HG03139 (cell line): ENCODE results near the gene FAM47E.

Experiments used
- ATAC-seq: cut with Tn5 transposase; IDR thresholded peaks from one replicate; pipeline ENCODE4 v1.9.1; 2021; ENCODE audit not compliant: unreplicated experiment

The FAM47E gene

DNA sequence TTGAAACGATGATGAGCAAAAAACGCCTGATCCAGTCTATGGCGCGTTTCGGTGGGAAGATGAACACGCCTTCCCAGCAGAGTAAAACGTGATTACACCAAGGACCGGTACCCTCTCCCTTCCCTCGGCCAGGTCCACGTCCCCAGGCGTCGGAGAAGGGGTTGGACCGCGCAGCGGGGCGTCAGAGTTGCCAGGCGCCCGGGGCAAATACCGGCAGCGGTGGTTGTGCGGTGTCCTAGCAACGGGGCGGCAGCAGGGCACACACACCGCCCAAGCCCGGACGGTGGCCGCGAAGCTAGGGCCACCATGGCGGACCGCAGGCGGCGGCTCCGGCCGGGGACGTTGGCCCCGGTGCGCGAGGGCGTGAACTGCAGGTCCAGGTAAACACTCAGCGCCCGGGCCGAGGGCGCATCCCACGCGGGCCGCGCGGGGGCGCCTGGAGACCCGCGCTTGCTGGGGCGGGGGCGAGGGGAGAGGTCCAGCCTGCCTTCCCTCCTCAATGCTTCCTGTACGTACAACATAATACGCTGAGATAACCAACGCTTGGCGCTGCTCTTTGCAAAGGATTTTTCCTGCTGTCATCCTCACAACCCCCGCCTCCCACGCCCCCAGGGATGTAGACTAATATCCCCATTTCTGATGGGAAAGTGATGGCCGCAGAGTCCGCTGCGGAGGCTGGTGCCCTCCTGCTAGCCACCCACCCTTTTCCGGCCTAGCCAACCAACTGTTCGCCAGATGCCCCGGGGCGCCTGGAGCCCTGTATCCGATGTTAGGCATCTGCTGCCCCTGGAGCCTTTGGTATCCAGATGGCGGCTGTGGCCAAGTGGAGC lies at the start of gene FAM47E:
Gene FAM47E, plus strand, starts transcription at position 281 of the 830 bp plus-strand sequence. Its CDS starts 26 bp downstream, at position 307.
- ATAC-seq = no peak

DNA sequence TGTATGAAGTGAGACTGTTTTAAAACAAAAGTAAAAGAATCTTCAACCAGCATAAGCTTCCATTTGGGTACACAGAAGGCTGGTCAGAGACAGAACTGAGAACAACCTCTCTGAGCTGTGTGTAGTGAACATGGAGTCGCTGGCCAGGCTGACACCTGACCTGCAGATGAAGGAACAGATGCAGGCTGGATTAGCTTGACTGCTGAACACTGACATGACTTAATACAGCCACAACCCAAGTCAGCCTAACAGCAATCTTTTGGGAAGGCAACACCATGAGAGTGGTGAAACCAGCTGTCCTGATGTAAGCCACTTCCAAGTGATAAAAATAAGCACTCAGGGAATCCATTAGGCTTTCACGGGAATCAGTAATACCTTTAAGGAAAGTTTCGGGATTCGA lies 48.0 kb upstream of the FAM47E start:
- ATAC-seq = no peak

GRCh38 chr4:76204936-76205335 lies 46.6 kb upstream of the FAM47E start:
- ATAC-seq = no peak

DNA sequence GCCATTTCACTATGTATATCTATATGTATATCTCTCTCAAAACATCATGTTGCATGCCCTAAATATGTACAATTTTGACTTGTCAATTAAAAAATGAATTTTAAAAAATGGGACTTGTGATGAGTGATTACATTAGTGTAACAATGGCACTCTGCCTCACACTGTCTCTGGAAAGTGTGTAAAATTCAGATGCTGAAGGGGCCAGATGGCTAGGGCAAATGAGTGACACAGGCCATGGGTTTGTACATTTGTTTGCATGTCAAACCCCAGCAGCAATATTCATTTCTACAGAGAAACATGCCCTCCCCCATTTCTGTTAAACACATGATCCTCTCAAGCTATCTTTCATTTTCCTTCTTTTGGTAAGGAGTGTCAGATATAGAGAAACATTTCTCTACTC lies 46.0 kb upstream of the FAM47E start:
- ATAC-seq = no peak

GRCh38 chr4:76206222-76206942 lies 45.1 kb upstream of the FAM47E start:
- no peak for ATAC-seq

DNA sequence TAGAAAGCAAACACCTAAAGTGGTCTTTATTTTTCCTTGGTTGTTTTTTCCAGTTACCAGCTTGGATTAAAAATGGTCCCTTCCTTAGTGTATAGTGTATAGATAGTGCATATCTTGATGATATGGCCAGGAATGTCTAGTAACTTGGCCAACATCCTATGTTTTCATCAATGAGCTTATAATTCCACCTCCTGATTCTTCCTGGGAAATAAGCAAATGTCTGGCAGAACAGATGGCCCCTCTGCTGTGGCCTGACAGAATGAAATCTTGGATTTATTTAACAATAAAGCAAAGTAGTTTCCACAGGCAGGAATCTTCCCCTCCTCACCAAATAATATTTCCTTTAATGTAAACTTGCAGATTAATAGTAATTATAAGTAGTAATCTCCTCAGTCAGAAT lies 44.0 kb upstream of the FAM47E start:
- no peak for ATAC-seq

GRCh38 chr4:76208005-76208765 lies 43.3 kb upstream of the FAM47E start:
- no peak for ATAC-seq

- no peak for ATAC-seq
Measured at GRCh38 chr4:76209881-76210280, 41.6 kb upstream of the FAM47E start.

DNA sequence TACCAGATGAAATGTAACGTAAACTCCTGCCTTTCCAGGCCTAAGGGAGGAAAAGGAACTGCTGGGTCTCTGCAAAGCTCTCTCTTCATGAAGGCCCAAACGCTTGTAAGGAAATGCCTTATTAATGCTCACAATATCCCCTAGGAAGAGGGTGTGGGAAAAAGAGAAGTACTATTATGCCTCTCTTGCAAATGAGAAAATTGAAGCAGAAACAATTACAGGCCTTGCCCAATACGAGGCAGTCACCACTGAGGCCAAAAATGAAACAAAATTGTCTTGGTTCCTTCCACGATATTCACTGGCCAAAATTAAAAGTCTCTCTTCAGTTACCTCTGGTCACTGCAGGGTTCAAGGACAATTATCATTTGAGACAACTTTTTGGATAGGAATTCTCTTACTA lies 41.1 kb upstream of the FAM47E start:
- ATAC-seq = no peak

DNA sequence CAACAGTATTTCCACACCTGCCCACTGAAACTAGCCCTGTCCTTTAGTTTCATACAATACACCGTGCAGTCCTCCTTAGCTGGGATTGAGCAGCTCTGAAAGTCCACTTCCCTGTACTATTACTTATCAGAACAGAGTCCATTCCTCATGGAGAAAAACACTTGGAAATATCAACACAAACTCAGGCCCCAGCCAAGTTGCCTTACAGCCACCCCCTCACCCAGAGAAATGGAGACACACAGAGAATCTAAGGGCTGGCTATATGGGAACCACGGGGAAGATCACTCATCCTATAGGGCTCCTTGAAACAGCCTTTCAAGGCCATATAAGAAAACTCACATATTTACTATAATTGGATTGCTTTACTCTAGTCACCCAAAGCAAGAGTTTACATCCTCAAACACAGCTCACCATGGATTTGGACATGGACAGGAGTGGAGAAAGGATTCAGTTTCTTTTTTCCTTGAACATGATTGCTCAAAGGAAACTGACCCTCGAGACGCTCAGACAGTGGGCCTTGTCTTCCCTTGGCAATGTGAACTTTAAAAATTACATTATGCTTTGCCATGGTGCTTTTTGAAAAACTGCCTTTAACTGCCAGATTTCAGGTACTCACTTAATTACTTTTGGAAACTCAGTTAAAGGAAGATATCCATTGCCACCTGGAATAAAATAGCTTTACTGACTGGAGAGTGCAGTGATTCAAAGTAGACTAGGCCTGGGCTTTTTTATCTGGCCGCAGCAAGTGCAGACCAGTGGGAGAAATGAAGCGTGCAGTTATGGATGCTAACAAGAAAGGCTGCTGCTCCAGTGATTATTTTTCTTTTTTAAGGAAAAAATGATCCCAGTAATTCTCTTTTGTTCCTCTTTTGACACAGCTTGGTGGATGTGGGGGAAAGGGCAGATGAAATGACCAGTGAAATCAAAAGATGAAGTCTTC lies 39.5 kb upstream of the FAM47E start:
- ATAC-seq = no peak

DNA sequence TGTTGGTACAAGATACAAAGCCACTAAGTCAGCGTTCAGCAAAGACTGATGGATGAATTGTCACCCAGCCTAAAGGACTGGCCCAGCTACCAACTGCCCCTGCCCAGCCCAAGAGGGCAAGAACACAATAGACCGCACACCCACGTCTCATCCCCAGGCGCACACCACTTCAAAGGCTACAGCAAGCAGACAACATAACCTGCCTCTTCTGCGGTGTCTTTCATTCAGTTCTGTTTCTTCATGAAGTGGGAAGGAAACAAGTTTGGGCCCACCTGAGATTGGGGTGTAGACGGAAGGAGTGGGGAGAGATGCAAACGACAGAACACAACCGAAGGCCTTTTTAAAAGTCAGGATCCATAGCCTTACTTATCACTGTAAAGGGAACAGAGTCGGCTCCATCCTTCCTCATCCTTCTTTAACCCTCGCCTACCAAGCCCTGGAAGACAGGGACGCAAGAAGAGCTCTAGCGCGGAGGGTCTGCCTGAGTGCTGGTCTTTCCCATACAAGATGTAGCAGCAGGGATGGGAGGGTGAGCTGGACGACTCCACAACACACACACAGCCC lies 38.6 kb upstream of the FAM47E start:
- ATAC-seq = no peak

DNA sequence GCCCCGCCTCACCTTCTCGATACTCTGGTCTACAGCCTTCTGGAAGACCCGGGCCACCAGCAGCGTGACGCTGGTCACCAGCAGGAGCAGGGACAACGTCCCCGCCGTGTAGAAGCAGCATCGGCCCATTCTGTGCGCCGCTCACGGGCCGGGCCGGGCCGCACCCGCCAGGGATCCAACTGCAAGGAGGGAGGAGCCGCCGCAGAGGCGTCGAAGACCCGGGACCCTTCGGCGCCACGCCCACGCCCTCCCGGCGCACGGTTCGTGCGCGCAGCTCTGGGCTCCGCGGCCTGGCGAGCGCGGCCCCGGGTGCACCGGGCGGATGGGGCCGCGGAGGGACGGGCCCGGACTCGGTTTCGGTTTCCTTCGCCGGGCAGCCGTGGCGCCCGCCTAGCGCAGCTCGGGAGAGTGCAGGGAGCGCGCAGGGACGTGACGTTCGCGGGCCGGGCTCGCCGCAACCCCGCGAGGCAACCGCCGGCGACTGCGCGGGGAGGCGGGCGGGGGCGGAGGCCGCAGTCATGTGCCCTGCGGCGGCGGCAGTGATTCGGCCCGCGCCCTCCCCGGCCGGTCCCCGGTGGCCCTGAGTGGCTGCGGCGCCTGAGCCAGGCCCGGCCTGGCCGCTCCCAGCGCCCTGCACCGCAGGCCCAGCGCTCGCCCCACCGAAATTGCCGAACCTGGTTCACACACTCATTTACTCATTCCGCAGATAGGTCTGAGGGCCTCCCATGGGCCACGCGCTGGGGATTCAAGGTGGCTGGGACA lies 37.9 kb upstream of the FAM47E start, which contains the start of gene SCARB2:
Gene SCARB2, minus strand, starts transcription at position 410 of the 762 bp plus-strand sequence. Its CDS starts 281 bp downstream, at position 129.
- ATAC-seq = peak; percentile 66

- ATAC-seq = no peak
Measured at GRCh38 chr4:76214177-76214675, 37.3 kb upstream of the FAM47E start.

DNA sequence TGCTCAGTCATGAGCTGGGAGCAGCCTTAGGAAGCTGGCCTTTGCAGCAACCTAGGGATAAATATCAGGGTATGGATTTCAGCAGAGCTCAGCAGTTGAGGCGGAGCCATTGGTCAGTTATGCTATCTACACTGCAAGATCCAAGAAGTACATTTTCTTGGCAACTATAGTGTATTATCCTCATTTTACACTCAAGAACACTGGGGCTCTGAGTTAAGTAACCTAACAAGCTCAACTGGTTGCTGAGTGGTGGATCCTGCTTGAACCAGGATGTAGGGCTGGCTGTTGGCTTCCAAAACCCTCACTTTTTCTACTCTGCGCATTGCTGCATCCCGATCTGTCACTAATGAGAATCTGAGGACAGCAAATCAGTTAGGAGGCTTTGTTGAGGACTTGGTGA lies 36.4 kb upstream of the FAM47E start:
- no peak for ATAC-seq

- ATAC-seq = no peak
Measured at GRCh38 chr4:76216524-76216923, 35.0 kb upstream of the FAM47E start.

GRCh38 chr4:76216975-76217814 lies 34.3 kb upstream of the FAM47E start:
- no peak for ATAC-seq

DNA sequence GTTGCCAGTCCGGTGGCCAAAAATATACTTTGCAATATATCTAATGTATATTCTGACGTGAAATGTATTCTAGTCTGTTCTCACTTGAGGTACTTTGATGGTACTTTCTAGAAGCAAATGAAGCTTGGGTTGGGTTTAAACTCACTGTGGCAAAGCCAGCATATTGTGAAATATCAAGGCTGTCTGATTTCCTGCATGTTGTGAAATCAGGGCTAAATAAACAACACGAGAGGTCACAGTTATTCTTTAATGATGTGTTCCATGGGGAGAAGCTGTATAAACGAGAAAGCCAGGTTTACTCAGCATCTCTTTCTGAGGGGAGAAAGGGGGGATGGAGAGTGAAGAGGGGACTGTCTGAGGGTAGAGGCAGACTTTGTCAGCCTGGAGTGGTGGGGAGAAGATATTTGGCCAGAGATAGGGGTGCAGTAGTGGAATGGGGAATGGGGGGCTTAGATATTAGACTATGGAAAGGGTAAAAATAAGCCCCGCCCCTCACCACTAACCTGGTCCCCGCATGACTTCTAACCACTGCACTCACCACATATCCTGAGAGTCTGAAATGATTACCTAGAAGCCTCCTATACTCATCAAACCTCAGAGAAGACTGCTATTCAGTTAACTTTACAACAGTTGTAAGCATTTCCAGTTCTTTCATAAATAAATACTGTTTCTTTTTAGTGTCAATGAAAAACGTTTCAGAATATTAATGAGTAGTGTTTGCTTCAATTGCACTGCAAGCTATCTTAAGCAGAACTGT lies 32.0 kb upstream of the FAM47E start:
- no peak for ATAC-seq
